HepG2 (cell line): ENCODE results near the gene SAE1. TPM values are rescaled to one million over a fixed set of nuclear protein-coding genes. Genes with fewer than 3 reads are reported as not detected.
A peak's percentile ranks its signal among the peaks of the same experiment; 100 is the strongest.

Experiments
- GATAD2A ChIP-seq: IDR thresholded peaks from 2 replicates; pipeline ENCODE4 v1.6.1; 2016
- HNRNPH1 ChIP-seq: fragments of 200-400 bp; formaldehyde crosslinking; optimal IDR thresholded peaks from 2 replicates; pipeline ENCODE3; 2017; ENCODE audit warnings: mild to moderate bottlenecking, low read depth, low read length
- HNRNPK ChIP-seq: fragments of 200-400 bp; formaldehyde crosslinking; IDR thresholded peaks from 2 replicates; pipeline ENCODE4 v1.6.1; 2018; ENCODE audit warnings: low read length, low read depth, moderate library complexity, mild to moderate bottlenecking; ENCODE audit not compliant: poor library complexity, severe bottlenecking
- JDP2 ChIP-seq: sonication (generic); formaldehyde crosslinking; IDR thresholded peaks from 2 replicates; pipeline ENCODE4 v1.8.1; 2022; ENCODE audit warnings: missing genetic modification reagents, borderline replicate concordance
- MYC ChIP-seq: sonication (generic); formaldehyde crosslinking; IDR thresholded peaks from 2 replicates; pipeline ENCODE4 v1.9.0; 2021; ENCODE audit warnings: missing genetic modification reagents, borderline replicate concordance
- NBN ChIP-seq: fragments of 450-650 bp; conservative IDR thresholded peaks from 2 replicates; pipeline ENCODE4 v1.6.1; 2017
- NFIC ChIP-seq: IDR thresholded peaks from 2 replicates; pipeline ENCODE4 v1.6.1; 2012; ENCODE audit warnings: mild to moderate bottlenecking, low read length, inconsistent platforms
- SP140L ChIP-seq: sonication (generic); formaldehyde crosslinking; IDR thresholded peaks from 2 replicates; pipeline ENCODE4 v1.4.0; 2020; ENCODE audit warnings: missing genetic modification reagents, borderline replicate concordance
- TBX3 ChIP-seq: fragments of 450-650 bp; IDR thresholded peaks from 2 replicates; pipeline ENCODE4 v1.6.1; 2017; ENCODE audit warnings: antibody characterized with exemption, mild to moderate bottlenecking, inconsistent platforms, borderline replicate concordance
- ZIK1 ChIP-seq: sonication (generic); formaldehyde crosslinking; IDR thresholded peaks from 2 replicates; pipeline ENCODE4 v1.5.0; 2020; ENCODE audit warnings: mild to moderate bottlenecking, low read depth, missing genetic modification reagents, borderline replicate concordance
- ZKSCAN5 ChIP-seq: sonication (generic); formaldehyde crosslinking; IDR thresholded peaks from 2 replicates; pipeline ENCODE4 v1.5.1; 2020; ENCODE audit warnings: mild to moderate bottlenecking, missing genetic modification reagents
- ZNF138 ChIP-seq: sonication (generic); formaldehyde crosslinking; IDR thresholded peaks from 2 replicates; pipeline ENCODE4 v1.5.0; 2020; ENCODE audit warnings: mild to moderate bottlenecking, low read depth, missing genetic modification reagents
- ZNF329 ChIP-seq: sonication (generic); formaldehyde crosslinking; IDR thresholded peaks from 2 replicates; pipeline ENCODE4 v1.9.0; 2021; ENCODE audit warnings: low read depth, mild to moderate bottlenecking, missing genetic modification reagents
- ZNF337 ChIP-seq: sonication (generic); formaldehyde crosslinking; IDR thresholded peaks from 2 replicates; pipeline ENCODE4 v1.5.1; 2020; ENCODE audit warnings: missing genetic modification reagents, low read depth, mild to moderate bottlenecking, borderline replicate concordance
- ZNF468 ChIP-seq: sonication (generic); formaldehyde crosslinking; IDR thresholded peaks from 2 replicates; pipeline ENCODE4 v1.8.0; 2022; ENCODE audit warnings: mild to moderate bottlenecking, moderate library complexity, missing genetic modification reagents
- ZNF589 ChIP-seq: sonication (generic); formaldehyde crosslinking; conservative IDR thresholded peaks from 2 replicates; pipeline ENCODE4 v1.8.0; 2022; ENCODE audit warnings: mild to moderate bottlenecking, moderate library complexity, missing genetic modification reagents
- ZNF749 ChIP-seq: sonication (generic); formaldehyde crosslinking; IDR thresholded peaks from 2 replicates; pipeline ENCODE4 v1.8.0; 2022; ENCODE audit warnings: mild to moderate bottlenecking, missing genetic modification reagents, moderate library complexity, borderline replicate concordance
- polyA plus RNA-seq, 8 experiments: library from polyadenylated mRNA; depleted of rRNA in 3 of 8; stranded (reverse) in 7 of 8; unstranded in 1 of 8; fragments of >200 nt; fragmentation: Illumina TruSeq in 4 of 8; extraction: Trizol in 4 of 8; gene quantifications; 2 replicates each; pipeline versions ENCODE4 v1.2.1 to v1.2.3, GENCODE V29; 2011 to 2016; ENCODE audit warnings: low read depth in 4 of 8, missing spikeins in 1 of 8, mixed read lengths in 1 of 8; ENCODE audit not compliant: insufficient read depth in 1 of 8
- total RNA-seq, 5 experiments: library from RNA; depleted of rRNA; stranded (reverse); fragments of >200 nt; fragmentation: Illumina TruSeq; extraction: Trizol; gene quantifications; 2 replicates each; pipeline ENCODE4 v1.2.3, GENCODE V29; 2016; ENCODE audit warnings: low read depth in 1 of 5
- TF ChIP-seq, protein P1 (sequence below): conservative IDR thresholded peaks from 2 replicates; pipeline ENCODE4 v1.6.1; 2018; ENCODE audit warnings: missing genetic modification reagents

Gene SAE1
- total and polyA plus RNA-seq, 2 of the 13 experiments (the other 11 are each of a cell fraction or from before 2014, with no cell fraction given): 87.6 to 197 TPM

DNA sequence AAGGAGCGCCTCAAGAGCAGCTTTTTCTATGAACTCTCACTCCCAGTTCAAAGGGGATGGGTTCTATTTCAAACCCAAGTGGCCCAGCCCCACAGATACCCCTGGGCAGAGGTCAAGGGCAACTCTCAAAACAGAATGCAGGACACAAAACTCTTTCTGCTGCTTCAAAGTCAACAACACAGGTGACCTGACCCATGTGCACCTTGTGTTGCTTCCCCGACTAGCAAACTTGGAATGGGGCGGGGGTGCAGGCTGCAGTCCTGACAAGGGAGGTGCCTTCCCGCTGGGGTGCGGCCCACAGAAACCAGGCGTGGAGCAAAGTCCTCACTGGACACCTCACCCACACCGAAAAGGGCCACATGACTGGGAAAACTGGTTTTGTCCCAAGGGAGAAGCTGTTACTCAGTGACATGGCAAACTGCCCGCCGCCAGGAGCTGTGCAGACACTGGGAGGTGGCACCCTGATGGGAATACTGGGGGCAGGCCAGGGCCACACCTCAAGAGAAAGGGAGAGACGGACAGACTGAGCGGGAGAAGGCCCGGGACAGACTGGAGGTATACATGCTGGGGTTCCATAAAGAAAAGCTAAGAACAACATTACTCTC, 34.4 kb upstream of the SAE1 start (continued):
- peak; percentile 71; the same call in 1 of the 2 replicates for TF ChIP-seq SP140L (CRISPR knock-in tag)
- no peak for TF ChIP-seq NBN
- no peak for TF ChIP-seq ZNF749 (CRISPR knock-in tag)
- TF ChIP-seq ZIK1 (CRISPR knock-in tag): no peak
- TF ChIP-seq HNRNPK: no peak
- no peak for TF ChIP-seq HNRNPH1
- peak; percentile 52; the same call in 1 of the 2 replicates for TF ChIP-seq NFIC
- peak; percentile 90 for TF ChIP-seq TBX3
- TF ChIP-seq ZNF589 (CRISPR knock-in tag): peak; percentile 76; the same call in 1 of the 2 replicates
- no peak for TF ChIP-seq ZNF337
- TF ChIP-seq, protein P1, sequence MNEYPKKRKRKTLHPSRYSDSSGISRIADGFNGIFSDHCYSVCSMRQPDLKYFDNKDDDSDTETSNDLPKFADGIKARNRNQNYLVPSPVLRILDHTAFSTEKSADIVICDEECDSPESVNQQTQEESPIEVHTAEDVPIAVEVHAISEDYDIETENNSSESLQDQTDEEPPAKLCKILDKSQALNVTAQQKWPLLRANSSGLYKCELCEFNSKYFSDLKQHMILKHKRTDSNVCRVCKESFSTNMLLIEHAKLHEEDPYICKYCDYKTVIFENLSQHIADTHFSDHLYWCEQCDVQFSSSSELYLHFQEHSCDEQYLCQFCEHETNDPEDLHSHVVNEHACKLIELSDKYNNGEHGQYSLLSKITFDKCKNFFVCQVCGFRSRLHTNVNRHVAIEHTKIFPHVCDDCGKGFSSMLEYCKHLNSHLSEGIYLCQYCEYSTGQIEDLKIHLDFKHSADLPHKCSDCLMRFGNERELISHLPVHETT (CRISPR knock-in tag): 0 out of 2 replicates have a peak, but pooled peaks have one; percentile 22
- no peak; the same call in 1 of the 2 replicates for TF ChIP-seq JDP2 (CRISPR knock-in tag)
- no peak for TF ChIP-seq ZKSCAN5 (CRISPR knock-in tag)
- TF ChIP-seq ZNF138 (CRISPR knock-in tag): no peak
- no peak for TF ChIP-seq ZNF468
- TF ChIP-seq ZNF329 (CRISPR knock-in tag): 0 out of 2 replicates have a peak, but pooled peaks have one; percentile 43
- TF ChIP-seq MYC (CRISPR knock-in tag): peak; percentile 93
- TF ChIP-seq GATAD2A (CRISPR knock-in tag): peak; percentile 95
